ENCODE results near the gene PRICKLE2. TPM values are rescaled to one million over a fixed set of nuclear protein-coding genes. Genes with fewer than 3 reads are reported as not detected.

Gene PRICKLE2
- total and polyA plus RNA-seq, 4 donors = 0.89 to 8.0 (median 3.2) TPM

- WGBS = 94% methylated on average over 1 of the region's 1 CpG
- no peaks in the 10 kb centered on the region for H3K36me3 ChIP-seq (ENCODE audit: control insufficient read depth in 4 of 4, insufficient read depth in 3 of 4, low read depth in 1 of 4, low read length in 3 of 4)
- H3K9me3 ChIP-seq (ENCODE audit: control insufficient read depth in 4 of 4, low read length in 3 of 4) = no peaks in the 10 kb centered on the region
- no peak overlapping the region for H3K4me3 ChIP-seq (ENCODE audit: low read depth in 1 of 3, low read length in 3 of 3)
- no peak for DNase-seq (ENCODE audit: low spot score)
- TF ChIP-seq, protein P1, sequence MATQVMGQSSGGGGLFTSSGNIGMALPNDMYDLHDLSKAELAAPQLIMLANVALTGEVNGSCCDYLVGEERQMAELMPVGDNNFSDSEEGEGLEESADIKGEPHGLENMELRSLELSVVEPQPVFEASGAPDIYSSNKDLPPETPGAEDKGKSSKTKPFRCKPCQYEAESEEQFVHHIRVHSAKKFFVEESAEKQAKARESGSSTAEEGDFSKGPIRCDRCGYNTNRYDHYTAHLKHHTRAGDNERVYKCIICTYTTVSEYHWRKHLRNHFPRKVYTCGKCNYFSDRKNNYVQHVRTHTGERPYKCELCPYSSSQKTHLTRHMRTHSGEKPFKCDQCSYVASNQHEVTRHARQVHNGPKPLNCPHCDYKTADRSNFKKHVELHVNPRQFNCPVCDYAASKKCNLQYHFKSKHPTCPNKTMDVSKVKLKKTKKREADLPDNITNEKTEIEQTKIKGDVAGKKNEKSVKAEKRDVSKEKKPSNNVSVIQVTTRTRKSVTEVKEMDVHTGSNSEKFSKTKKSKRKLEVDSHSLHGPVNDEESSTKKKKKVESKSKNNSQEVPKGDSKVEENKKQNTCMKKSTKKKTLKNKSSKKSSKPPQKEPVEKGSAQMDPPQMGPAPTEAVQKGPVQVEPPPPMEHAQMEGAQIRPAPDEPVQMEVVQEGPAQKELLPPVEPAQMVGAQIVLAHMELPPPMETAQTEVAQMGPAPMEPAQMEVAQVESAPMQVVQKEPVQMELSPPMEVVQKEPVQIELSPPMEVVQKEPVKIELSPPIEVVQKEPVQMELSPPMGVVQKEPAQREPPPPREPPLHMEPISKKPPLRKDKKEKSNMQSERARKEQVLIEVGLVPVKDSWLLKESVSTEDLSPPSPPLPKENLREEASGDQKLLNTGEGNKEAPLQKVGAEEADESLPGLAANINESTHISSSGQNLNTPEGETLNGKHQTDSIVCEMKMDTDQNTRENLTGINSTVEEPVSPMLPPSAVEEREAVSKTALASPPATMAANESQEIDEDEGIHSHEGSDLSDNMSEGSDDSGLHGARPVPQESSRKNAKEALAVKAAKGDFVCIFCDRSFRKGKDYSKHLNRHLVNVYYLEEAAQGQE (IDR thresholded peaks at IDR 0.05) = no peak
- no peak for TF ChIP-seq NR2F2 (IDR thresholded peaks at IDR 0.05)
- no peak for TF ChIP-seq RAD21 (IDR thresholded peaks at IDR 0.05)
- no peak for TF ChIP-seq SP1 (IDR thresholded peaks at IDR 0.05)
- no peak for TF ChIP-seq FOXA1 (IDR thresholded peaks at IDR 0.05)
- TF ChIP-seq ZBTB33 (IDR thresholded peaks at IDR 0.05) = no peak
- no peak for TF ChIP-seq HNF4G (IDR thresholded peaks at IDR 0.05)
- no peak for TF ChIP-seq GABPA (IDR thresholded peaks at IDR 0.05 in 1 of 2, conservative IDR thresholded peaks at IDR 0.05 in 1 of 2)
- TF ChIP-seq JUND (IDR thresholded peaks at IDR 0.05) = no peak
- TF ChIP-seq, protein P2, sequence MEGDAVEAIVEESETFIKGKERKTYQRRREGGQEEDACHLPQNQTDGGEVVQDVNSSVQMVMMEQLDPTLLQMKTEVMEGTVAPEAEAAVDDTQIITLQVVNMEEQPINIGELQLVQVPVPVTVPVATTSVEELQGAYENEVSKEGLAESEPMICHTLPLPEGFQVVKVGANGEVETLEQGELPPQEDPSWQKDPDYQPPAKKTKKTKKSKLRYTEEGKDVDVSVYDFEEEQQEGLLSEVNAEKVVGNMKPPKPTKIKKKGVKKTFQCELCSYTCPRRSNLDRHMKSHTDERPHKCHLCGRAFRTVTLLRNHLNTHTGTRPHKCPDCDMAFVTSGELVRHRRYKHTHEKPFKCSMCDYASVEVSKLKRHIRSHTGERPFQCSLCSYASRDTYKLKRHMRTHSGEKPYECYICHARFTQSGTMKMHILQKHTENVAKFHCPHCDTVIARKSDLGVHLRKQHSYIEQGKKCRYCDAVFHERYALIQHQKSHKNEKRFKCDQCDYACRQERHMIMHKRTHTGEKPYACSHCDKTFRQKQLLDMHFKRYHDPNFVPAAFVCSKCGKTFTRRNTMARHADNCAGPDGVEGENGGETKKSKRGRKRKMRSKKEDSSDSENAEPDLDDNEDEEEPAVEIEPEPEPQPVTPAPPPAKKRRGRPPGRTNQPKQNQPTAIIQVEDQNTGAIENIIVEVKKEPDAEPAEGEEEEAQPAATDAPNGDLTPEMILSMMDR (IDR thresholded peaks at IDR 0.05; ENCODE audit: low read depth, low read length, missing input control) = no peak
- TF ChIP-seq RXRA (IDR thresholded peaks at IDR 0.05) = no peak
- no peak for TF ChIP-seq HNF4A (conservative IDR thresholded peaks at IDR 0.05)
- TF ChIP-seq YY1 (IDR thresholded peaks at IDR 0.05) = no peak
- no peak overlapping the region for H3K9ac ChIP-seq (ENCODE audit: low read depth in 1 of 2, low read length in 2 of 2)
- H3K27ac ChIP-seq (ENCODE audit: low read depth in 1 of 2, low read length in 2 of 2) = no peak overlapping the region
- H3K4me1 ChIP-seq (ENCODE audit: control insufficient read depth in 4 of 4, insufficient read depth in 4 of 4, low read length in 3 of 4) = peaks cover 0 to 5% (median 3%) of the 10 kb centered on the region in 4 donors
- H3K27me3 ChIP-seq (ENCODE audit: control insufficient read depth in 4 of 4, insufficient read depth in 4 of 4, low read length in 3 of 4) = no peaks in the 10 kb centered on the region
Measured at GRCh38 chr3:64179860-64180259, 45.4 kb downstream of the PRICKLE2 start.

- Histone ChIP-seq H3K36me3 (ENCODE audit: control insufficient read depth in 4 of 4, insufficient read depth in 3 of 4, low read depth in 1 of 4, low read length in 3 of 4) (no peaks in the 10 kb centered on the region), H3K27me3 (ENCODE audit: control insufficient read depth in 4 of 4, insufficient read depth in 4 of 4, low read length in 3 of 4) (peaks cover 0 to 2% (median 0%) of the 10 kb centered on the region in 4 donors), H3K4me3 (ENCODE audit: low read depth in 1 of 3, low read length in 3 of 3) (no peak overlapping the region), H3K27ac (ENCODE audit: low read depth in 1 of 2, low read length in 2 of 2) (no peak overlapping the region), H3K9me3 (ENCODE audit: control insufficient read depth in 4 of 4, low read length in 3 of 4) (no peaks in the 10 kb centered on the region), H3K9ac (ENCODE audit: low read depth in 1 of 2, low read length in 2 of 2) (no peak overlapping the region), H3K4me1 (ENCODE audit: control insufficient read depth in 4 of 4, insufficient read depth in 4 of 4, low read length in 3 of 4) (peaks cover 0 to 5% (median 3%) of the 10 kb centered on the region in 4 donors)
- DNase-seq (ENCODE audit: low spot score) = no peak
- 92% methylated on average over 4 of the region's 4 CpGs for WGBS
- no peak for TF ChIP-seq FOXA1 (IDR thresholded peaks at IDR 0.05)
- no peak for TF ChIP-seq GABPA (IDR thresholded peaks at IDR 0.05 in 1 of 2, conservative IDR thresholded peaks at IDR 0.05 in 1 of 2)
- TF ChIP-seq, protein P1 (IDR thresholded peaks at IDR 0.05) = no peak
- TF ChIP-seq YY1 (IDR thresholded peaks at IDR 0.05) = no peak
- TF ChIP-seq, protein P2 (IDR thresholded peaks at IDR 0.05; ENCODE audit: low read depth, low read length, missing input control) = peak; percentile 4
- no peak for TF ChIP-seq ZBTB33 (IDR thresholded peaks at IDR 0.05)
- peak in 1 of 2 donors; percentile 30 for TF ChIP-seq RAD21 (IDR thresholded peaks at IDR 0.05)
- no peak for TF ChIP-seq SP1 (IDR thresholded peaks at IDR 0.05)
- TF ChIP-seq, protein P3, sequence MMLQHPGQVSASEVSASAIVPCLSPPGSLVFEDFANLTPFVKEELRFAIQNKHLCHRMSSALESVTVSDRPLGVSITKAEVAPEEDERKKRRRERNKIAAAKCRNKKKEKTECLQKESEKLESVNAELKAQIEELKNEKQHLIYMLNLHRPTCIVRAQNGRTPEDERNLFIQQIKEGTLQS (IDR thresholded peaks at IDR 0.05) = no peak
- TF ChIP-seq HNF4G (IDR thresholded peaks at IDR 0.05) = no peak
- TF ChIP-seq FOXA2 (IDR thresholded peaks at IDR 0.05) = no peak
Measured at GRCh38 chr3:64179249-64179648, 46.0 kb downstream of the PRICKLE2 start.

All from liver (tissue), 9 donors.